Hematopoietic multipotent progenitor cell treated with erythropoietin and hydrocortisone succinate and interleukin-3 and kit ligand, for 15 days (in vitro differentiated cells): ENCODE measurements around the gene EDN2.

ENCODE experiments used
- DNase-seq: peaks from one replicate; pipeline ENCODE4 v3.0.0-alpha.2; 2015; ENCODE audit warnings: low spot score

Gene EDN2

GRCh38 chr1:41464885-41465284 lies 19.6 kb downstream of the EDN2 start:
- DNase-seq, result no peak

GRCh38 chr1:41463516-41463915 lies 21.0 kb downstream of the EDN2 start:
- no peak for DNase-seq

DNA sequence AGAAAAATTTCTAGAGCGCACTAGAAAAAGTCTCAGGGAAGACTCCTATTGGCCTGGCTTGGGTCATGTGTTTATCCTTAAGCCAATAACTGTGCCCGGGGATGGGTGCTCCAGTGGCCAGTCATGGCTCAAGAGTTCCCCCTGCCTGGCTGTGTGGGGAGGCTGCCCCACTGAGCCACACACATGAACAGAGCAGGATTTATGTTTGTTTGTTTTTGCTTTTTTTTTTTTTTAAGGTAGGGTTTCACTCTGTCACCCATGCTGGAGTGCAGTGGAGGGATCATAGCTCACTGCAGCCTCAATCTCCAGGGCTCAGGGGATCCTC lies 21.8 kb downstream of the EDN2 start:
- no peak for DNase-seq

GRCh38 chr1:41461790-41462679 lies 22.4 kb downstream of the EDN2 start:
- no peak for DNase-seq

DNA sequence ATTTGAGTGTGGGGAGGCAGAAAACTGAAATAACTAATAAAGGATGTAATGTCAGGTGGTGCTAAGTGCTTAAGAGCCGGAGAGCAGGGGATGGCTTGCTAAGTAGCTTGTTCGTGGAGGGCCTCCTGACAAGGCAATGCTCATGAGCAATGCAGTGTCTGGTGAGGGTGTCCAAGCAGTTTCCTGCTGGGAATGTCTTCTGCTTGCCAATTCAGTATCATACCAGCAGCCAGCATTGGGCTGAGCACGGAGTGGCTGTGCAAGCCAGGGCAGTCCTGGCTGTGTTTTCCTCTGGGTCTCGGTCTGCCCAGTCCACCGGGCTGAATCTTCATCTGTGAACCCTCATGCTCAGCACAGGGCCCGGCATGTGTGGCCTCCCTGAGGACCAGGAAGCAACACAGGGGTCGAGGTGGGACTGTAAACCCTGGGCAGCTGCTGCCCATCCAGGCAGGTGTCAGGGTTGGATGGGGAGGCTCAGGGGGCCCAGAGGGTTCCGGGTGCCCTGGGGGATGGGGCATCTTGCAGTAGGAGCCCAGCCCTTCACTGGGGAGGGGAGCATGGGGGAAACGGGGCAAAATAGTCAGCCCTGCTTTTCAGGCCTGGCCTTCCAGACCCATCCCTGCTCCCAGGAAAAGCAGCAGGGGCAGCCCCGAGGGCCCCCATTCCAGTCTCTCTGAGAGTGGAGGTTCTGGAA lies 27.5 kb downstream of the EDN2 start:
- no peak for DNase-seq

GRCh38 chr1:41455479-41456332 lies 28.8 kb downstream of the EDN2 start:
- no peak for DNase-seq

DNA sequence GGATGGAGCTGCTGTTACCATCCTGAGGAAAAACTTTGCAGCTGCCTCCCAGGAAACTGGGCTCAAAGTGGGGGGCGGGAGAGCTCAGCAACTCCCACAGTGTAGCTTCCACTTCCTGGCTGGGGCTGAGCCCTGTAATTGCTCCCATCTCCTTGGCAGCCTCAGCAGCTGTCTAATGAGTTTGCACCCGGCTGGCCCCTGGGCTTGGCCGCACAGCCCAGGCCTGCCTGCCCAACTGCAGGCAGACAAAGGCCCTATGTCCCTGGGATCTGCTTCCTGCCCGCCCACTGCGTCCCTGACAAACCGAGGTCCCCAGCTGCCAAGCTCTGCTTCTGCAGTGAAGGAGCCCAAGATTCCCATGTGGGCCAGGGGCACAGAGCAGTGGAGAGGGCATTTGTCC lies 30.1 kb downstream of the EDN2 start:
- DNase-seq, result no peak

- DNase-seq, result no peak
Observed at GRCh38 chr1:41452704-41453290, 31.7 kb downstream of the EDN2 start.

DNA sequence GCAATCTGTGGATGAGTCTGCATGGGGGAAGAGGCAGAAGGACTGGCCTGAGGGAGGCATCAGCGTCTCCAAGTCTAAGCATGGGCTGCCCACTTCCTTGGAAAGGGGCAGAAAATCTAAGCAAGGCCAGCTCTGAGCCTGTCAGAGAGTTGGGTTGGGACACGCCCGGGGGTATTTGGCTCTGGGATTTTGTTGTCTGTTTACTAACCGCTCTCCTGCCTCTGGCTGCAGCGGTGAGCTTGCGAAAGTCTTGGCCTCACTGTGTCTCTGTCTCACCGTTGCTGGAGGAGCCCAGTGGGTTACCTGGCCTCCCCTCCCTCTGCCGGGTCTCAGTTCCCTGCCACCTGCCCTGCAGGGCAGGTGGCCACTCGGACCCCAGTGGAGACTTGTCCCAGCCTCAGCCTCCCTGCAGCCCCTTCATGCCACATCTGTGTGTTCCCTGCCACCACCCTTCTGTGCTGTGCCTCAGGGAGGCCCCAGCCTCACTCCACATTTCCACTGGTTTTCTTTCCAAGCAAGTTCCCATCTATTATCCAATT lies 33.7 kb downstream of the EDN2 start:
- no peak for DNase-seq

DNA sequence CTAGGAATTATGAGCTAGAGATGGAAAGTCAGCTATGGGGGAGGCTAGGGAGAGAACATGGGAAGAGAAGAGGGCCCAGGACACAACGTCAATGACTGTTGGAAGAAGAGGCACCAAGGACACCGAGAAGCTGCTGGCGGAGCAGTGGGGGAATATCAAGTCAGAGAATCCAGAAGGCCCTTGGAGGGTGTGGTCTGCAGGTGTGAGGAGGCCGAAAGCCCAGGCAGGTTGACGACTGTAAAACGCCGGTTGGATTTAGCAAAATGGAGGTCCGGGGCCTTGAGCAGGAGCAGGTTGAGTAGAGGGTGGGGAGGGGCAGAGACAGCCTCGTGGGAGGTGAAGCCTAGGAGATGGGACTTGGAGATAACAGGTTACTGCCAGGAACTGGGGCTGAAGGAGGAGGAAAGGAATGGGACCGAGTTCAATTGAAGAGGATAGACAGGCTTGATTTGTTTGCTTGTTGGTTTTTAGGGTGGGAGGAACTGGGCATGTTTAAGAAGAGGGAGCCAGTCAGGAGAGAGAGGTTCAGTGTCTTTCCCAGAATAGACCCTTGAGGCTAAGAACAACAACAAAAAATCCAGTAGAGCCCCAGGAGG lies 35.1 kb downstream of the EDN2 start:
- no peak for DNase-seq

GRCh38 chr1:41448821-41449220 lies 35.7 kb downstream of the EDN2 start:
- no peak for DNase-seq

GRCh38 chr1:41447995-41448770 lies 36.3 kb downstream of the EDN2 start:
- no peak for DNase-seq

DNA sequence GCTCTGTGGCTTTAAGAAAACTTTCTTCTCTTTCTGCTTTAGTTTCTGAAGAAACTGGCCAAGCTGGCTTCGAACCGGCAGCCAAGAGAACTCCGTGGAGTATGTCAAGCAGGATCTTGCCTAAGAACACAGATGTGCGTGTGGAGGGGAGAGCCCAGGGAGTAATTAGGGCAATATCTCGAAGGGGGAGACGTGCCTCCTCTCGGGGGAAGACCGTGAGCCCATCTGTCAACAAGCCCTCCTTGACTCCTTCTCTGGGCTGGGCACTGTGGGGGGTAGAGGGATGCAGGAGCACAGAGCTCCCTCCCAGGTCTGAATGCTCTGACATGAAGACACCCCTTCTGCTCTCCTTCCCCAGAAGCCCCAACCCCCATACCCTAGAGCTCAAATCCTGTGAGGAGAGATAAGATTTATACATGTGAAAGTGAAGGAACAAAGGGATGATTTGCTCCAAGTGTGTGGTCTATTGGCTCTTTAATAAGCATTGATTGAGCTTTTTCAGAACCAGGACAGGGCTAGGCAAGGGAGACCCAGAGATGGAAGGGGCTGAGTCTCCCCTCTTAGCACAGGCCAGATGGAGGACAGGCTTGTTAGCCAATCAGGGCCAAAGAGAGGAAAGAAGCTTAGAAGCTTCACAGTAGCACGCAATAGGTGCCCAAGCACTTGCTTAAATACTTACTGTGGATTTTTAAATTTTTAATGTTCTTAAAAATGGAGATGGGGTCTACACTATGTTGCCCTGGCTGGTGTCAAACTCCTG lies 37.5 kb downstream of the EDN2 start:
- DNase-seq, result no peak

DNA sequence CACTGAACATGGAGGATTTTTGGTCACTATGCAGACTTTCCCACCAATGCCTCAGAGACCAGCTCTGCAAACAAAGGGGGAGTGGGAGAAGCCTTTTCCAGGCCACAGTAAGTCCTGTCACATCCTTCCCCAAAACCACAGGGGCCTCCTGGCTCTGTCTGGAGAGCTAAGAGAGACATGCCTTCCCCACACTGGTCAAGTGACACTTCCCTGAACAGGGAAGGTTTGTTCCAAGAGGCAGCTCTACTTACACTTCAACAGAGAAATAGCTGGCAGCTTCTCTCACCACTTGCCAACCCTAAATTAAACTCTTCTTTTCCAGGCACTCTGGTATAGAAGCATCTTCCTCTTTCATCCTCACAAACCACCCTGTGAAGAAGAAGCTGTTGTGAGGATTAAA lies 39.7 kb downstream of the EDN2 start:
- DNase-seq, result no peak

GRCh38 chr1:41444246-41444645 lies 40.2 kb downstream of the EDN2 start:
- no peak for DNase-seq

DNA sequence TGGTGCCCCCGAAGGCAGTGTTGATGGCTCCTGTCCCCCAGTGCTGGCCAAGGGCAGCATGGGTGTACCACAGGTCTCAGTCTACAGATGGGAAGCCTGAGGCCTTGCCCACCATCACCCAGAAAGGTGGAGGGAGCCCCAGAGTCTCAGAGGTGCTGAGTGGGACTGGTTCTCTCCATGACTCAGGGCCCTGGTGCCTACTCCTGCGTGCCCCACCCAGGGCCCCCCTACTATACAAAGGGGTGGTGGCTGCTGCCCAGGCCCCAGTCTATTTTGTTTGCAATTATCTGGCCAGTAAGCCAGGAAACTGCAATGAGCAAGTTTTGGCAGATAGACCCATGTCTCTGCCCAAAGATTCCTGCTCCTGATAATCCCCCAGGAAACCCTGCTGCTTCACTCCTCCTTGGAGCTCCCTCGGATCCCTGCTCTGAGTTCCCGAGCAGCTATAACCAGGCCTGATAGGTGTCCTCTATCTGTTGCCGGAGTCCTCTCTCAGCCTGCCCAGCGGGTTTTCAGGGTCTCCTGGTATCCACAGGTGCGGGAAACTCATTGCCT lies 41.7 kb downstream of the EDN2 start:
- DNase-seq, result no peak

DNA sequence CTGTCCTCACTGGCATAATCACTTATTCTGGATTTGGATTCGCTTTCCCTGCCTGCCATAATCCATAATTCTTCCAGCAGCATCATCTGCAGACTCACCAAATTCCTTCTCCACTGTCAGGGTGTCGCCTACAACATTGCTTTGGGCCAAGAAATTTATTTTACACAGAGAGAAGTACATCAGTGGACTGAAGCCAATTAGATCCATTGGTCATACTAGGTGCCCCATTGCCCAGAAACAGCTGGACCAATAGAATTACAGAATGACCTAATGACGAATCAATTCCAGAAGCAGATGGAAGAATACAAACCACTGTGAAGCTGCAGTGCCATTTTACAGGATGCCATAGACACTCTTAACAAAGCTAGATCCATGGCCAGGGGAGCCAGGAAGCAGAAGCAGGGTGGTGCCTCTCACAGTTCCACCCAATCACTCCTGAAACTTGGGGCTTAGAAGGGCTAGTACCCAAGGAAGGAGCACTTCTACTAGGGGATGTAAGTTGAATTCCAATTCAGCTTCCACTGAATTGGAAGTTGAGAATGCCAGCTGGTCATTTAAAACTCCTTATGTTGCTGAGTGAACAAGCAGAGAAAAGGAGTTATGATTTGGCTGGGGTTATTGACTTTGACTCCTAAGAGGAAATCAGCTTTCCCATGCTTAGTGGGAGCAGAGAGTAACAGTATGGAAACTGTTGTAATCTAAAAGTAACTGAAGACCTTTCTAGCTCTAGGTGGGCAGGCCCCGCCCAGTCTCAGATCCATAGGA lies 44.0 kb downstream of the EDN2 start:
- DNase-seq, result no peak

DNA sequence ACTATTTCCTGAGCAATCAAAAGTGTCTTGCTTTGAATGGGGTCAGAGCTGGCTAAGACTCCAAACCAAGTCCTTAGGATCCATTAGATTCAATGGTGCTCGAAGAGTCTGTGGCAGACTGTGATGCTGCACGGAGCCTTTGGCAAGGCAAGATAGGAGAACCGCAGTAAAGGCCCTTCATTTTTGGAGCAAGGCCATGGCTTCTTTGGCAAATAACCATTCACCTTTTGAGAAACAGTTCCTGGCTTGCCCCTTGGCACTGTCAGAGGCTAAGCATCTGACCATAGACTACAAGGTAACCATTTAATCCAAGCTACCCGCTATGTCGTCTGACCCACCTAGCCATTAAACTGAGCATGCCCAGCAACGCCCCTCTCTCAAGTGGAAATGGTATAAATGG lies 45.2 kb downstream of the EDN2 start:
- DNase-seq, result no peak

DNA sequence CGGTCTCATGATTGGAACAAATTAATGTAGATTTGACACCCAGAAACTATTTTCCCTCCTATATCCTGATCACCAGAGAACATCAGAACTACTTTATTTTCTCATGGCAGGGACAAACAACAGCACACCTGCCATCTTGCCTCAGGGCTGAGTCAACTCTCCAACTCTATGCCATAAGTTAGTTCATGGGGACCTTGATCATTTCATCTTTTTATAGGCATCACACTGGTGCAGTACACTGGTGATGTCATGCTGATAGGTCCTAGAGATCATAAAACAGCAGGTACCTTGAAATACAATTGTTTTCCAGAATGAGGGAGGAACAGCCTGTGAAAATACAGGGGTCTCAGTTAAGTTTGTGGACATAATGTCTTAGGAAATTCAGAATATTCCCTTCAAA lies 45.8 kb downstream of the EDN2 start:
- no peak for DNase-seq
